ENCODE measurements around the gene PFDN2. TPM values are rescaled to one million over a fixed set of nuclear protein-coding genes. Genes with fewer than 3 reads are reported as not detected.

The PFDN2 gene, protein sequence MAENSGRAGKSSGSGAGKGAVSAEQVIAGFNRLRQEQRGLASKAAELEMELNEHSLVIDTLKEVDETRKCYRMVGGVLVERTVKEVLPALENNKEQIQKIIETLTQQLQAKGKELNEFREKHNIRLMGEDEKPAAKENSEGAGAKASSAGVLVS
- total RNA-seq: 96.8 and 148 TPM in 2 replicates

DNA sequence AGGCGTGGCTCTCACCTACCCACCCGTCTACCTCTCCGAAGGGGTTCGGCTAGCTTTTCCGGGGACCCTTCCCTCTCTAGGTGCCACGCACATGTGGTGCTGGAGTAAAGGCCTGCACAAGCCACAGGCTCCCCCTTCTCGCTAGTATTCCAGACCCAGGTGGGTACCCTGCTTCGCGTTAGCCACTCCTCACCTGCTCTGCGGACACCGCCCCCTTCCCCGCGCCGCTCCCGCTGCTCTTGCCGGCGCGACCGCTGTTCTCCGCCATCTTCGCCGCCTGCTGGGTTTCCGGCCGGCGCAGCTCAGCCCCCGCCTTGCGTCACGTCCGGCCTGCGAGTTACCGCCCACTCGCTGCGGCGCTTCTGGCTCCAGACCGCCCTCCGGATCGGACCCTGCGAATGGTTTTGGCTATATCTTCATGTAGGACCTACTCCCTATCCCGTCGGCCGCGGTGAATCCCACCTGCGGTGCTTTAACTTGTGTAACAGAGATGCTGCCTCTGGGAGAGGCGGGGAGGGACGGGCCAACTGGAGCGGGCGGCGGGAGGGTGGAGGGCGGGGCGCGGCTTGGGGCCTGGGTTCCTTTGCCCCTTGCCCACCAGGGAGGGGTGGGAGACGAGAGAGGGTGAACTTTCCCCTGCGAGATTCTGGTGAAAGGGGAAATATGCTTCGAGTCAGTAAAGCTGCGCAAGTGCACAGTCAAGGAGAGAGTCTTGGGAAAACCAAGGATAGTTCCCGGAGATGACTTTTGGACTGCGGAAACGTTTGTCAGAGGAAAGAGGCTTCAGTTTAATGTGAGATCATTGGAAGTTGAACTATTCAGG lies at the start of gene PFDN2, which contains the start of gene NIT1:
TSS of gene PFDN2 (minus strand) at position 279 of the 823 bp plus-strand sequence. CDS start at position 268, 11 bp downstream.
TSS of gene NIT1 (plus strand) at position 347 of the 823 bp plus-strand sequence. CDS start at position 419, 72 bp downstream.

DNA sequence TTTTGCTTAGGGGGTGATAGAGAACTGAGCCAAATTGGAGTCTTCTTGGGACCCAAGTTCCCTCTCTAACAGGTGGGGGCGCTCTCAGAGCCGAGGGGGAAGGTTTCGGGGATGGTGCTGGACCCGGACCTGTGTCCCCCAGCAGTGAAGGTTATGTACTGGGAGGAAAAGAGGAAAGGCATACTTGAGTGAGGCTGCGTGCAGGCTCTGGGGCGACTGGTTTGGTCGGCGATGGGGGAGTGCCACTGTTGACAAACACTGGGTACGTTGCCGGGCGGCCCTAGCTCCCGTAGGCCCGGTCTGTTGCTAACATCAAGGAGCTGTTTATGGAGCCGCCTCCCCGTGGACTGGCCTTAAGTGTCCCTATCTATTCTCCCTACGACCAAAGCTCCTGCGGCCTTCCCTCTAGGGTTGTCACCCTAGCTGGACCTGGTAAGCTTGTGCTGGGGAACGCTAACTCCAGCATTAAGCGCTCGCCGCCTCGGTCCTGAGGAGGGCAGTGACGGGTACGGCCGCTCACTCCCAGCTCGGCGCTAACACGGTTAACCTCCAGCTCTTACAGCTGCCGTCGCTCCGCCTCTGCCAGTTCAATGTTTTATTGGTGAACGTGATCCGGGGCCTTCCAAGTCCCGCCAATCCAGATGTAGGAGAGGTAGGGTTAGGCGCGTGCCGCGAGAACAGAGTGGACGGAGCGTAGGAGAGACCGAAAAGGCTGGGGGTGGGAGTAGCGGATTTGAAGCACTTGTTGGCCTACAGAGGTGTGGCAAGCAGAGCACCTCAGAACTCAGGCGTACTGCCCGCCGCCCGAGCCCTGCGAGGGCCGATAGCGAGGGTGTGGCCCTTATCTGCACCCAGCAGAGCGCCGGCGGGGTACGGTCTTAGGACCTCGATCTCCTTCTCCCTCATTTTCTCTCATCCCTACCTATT lies 48.2 kb upstream of the PFDN2 start, which contains the start of gene PPOX:
TSS of gene PPOX (plus strand) at position 685 of the 927 bp plus-strand sequence. CDS start 422 bp downstream, outside the sequence.

DNA sequence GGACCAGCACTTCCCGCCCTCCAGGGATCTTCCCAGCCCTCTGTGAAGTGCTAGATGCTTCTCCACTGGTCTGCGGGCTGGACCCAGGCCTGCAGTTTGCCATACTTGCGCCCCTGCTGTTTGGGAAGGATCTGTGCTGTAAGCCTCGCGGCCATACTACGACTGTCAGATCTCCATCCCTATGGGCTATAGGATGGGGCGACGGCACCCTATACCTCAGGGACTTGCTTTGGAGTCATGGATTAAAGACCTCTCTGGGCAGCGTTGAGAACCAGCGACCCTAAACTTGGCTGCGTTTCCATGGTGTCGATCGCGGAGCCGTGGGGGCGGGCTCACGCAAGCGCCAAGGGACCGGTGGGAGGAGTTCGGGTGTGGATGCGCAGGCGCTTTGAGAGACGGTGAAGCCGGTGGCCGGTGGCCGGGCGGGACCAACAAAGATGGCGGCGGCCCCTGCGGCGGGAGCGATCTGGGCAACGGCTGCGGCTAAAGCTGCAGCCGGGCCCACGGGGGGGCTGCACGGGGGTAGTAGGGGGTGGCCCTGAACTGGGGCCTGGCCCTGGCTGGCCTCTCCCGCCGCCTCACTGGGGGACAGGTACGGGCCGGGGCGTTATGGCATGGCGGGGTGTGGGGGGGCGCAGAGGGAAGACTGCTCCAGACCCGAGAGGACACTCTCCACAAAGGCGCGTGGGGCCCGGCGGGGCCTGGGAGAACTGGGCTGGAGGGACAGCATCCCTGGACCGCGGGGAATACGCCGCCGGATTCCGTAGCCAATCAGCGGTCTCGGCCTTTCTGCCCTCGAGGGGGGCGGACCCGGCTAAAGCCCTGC lies 41.5 kb upstream of the PFDN2 start, which contains the start of gene USP21:
TSS of gene USP21 (plus strand) at position 414 of the 826 bp plus-strand sequence. CDS start 1,141 bp downstream, outside the sequence.

DNA sequence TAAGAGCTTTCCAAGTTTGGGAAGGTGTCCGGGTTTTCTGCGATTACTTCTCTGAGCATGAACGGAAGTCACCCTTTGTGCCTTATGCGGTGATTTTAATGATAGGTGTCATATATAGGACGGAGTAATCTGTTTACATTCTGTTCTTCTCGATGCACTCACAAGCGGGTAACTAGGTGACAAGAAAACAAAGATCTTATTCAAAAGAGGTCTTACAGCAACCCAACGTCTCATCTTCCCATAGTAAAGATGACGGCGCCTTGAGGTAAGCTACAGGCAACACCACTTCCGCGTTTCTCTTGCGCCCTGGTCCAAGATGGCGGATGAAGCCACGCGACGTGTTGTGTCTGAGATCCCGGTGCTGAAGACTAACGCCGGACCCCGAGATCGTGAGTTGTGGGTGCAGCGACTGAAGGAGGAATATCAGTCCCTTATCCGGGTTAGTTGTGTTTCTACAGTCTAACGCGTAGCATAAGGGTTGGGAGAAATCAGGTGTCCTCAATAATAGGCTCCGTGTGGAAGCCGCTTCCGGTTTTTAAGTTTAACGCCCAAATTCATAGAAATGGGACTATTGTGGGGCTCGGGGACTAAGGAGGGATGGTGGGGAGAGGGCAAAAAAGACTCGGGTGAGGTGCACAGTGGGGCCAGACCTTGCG lies 36.0 kb upstream of the PFDN2 start, which contains the start of gene UFC1:
TSS of gene UFC1 (plus strand) at position 297 of the 656 bp plus-strand sequence. CDS start at position 317, 20 bp downstream.

DNA sequence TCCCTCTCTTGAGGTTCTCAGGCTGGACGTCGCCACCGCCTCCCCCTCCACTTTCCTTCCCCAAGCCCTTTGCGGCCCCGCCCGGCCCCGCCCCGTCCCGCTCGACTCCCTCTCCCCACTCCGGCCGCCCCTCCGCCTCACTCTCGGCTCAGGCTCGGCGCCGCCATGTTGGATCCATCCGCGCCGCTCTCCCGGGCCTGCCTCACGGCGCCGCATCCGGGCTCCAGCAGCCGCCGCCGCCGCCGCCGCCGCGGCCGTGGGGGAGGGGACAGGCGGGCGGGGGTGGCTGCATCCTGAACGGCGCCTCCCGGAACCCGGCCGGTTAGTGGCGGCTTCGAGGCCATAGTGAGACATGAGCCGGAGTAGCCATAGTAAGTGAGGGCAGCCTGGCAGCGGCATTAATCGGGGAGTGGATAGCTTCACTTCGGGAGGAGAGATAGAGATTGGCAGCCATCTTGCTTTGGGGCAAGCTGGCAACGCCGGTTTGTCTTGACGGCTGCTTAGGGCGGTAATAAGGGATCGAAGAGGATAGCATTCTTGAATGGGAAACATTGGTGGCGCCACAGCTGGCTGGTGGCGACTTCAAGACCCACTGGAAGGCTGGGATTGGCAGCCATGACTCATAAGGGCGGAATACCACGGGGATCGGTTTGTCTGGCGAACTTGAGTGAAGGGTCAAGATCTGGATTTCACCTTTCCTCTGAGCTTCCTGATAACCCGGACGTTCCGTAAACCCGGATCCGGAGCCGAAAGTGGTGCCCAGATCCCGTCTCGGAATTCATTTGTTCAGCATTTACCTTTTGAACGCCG lies 14.8 kb upstream of the PFDN2 start, which contains the start of gene DEDD:
TSS of gene DEDD (minus strand) at position 258 of the 810 bp plus-strand sequence. CDS start 8,205 bp downstream, outside the sequence.

DNA sequence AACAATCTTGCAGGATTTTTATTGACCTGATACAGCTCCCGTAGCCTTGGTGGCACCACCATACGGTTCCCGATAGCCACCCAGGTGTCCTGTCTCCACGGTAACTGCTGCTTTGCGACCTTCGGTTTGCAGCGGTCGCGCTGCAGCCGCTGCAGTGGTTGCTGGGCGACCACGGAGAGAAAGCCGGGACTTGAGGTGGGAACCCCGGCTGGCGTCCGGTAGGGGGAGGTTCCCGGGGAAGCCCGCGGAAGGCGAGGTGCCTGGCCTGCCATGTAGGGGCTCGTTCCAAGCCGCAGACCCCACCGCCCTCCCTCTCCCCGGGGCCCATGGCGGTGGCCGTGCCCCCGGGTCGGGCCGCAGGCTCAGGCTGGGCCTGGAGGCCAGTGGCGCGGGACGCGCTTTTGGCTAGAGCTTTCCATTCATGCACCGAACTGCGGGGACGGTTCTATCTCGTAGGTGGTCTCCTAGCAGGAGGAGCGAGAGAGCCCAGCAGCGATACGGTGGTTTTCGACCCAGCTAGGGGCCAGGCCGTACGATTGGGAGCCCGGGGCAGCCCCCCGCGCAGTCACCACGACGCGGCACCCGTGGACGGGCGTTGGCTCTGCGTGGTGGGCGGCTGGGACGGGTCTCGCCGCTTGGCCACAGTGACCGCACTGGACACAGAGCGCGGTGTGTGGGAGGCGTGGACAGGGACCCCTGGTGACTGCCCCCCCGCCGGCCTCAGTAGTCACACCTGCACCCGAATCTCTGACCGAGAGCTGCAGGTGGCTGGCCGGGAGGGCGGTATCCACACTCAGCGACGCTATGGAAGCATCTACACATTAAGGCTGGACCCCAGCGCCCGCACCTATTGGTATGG lies 19.4 kb downstream of the PFDN2 start, which contains the start of gene KLHDC9:
TSS of gene KLHDC9 (plus strand) at position 152 of the 859 bp plus-strand sequence. CDS start at position 327, 175 bp downstream.

DNA sequence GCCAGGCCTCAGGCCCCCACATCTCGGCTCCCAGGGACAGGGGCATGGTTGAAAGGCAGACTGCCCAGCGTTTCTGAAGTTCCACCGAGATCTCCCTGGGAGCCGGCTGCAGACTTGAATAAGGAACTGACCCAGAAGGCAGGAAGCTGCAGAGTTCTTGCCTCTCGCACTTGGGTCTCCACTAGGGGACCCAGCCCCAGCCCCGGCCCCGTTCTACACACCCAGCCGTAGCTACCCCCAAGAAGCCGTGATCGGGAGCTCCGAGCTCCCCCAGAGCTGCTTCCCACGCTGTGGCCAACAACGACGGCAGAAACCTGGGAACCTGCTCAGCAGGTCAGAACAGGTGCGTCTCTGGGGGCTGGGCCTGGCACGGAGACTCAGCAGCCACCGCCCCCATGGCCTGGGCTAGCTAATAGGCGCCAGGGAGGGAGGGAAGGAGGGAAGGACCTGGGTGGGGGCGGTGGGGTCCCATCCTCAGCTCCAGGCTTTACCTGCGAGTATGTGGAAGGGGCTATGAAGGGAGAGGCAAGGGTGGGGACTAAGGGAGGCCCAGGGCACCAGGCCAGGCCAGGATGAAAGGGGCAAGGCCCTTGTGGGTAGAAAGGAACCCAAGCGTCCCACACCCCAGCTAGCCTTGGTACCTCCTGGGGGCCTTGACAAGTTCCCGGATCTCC lies 28.4 kb downstream of the PFDN2 start, which contains the start of gene NECTIN4:
TSS of gene NECTIN4 (minus strand) at position 308 of the 674 bp plus-strand sequence. CDS start at position 46, 262 bp downstream.

DNA sequence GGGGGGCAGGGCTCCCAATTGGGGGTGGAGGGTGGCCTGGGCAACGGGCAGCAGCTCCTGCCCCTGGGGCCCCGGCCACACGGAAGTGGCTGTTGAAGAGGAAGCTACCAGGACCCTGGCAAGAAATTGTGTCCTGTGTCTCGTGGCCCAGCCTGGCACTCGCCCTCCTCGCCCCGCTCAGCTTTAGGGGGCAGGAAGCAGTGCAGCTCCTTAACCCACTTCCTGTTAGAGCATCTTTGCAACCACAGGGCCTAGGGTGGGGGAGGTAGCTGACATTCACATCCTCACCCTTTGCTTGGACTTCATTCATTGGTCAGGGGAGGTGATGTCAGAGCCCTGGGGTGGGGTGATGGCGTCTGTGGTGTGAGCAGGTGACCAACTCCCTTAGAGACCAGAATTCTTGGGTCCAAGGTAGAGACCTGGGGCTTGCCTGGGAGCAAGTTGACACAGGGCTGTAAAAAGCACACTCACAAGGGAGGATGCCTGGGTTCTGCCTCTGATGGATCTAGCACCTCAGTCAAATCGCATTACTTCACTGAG lies 48.0 kb downstream of the PFDN2 start, which contains the start of gene ARHGAP30:
TSS of gene ARHGAP30 (minus strand) at position 161 of the 540 bp plus-strand sequence. CDS start 267 bp downstream, outside the sequence.

Other genes with a start within 250 kb of the PFDN2 start
- gene ITLN1, start 232.9 kb downstream of the PFDN2 start, total RNA-seq: not detected in 2 replicates
- gene ITLN2, start 163.2 kb downstream of the PFDN2 start, total RNA-seq: not detected in 2 replicates
- gene F11R, start 96.9 kb downstream of the PFDN2 start, total RNA-seq: 104 and 115 TPM in 2 replicates
- 38.3 and 82.1 TPM in 2 replicates for gene TSTD1, start 79.1 kb downstream of the PFDN2 start, total RNA-seq
- 81.5 and 113 TPM in 2 replicates for gene USF1, start 72.1 kb downstream of the PFDN2 start, total RNA-seq
- gene ARHGAP30, start 48.1 kb downstream of the PFDN2 start, total RNA-seq: not detected in 2 replicates
- 0.15 and 0.32 TPM in 2 replicates for gene NECTIN4, start 28.5 kb downstream of the PFDN2 start, total RNA-seq
- gene KLHDC9, start 19.7 kb downstream of the PFDN2 start, total RNA-seq: 0.65 and 2.9 TPM in 2 replicates
- gene NIT1, start 68 bp upstream of the PFDN2 start, total RNA-seq: 9.7 and 14.7 TPM in 2 replicates
- 31.2 and 35.4 TPM in 2 replicates for gene DEDD, start 14.6 kb upstream of the PFDN2 start, total RNA-seq
- 105 and 141 TPM in 2 replicates for gene UFC1, start 35.9 kb upstream of the PFDN2 start, total RNA-seq
- 3.3 and 5.5 TPM in 2 replicates for gene USP21, start 41.5 kb upstream of the PFDN2 start, total RNA-seq
- gene PPOX, start 48.4 kb upstream of the PFDN2 start, total RNA-seq: 16.3 and 17.5 TPM in 2 replicates
- gene B4GALT3, start 59.5 kb upstream of the PFDN2 start, total RNA-seq: 18.5 and 19.8 TPM in 2 replicates
- 16.0 and 16.6 TPM in 2 replicates for gene ADAMTS4, start 81.0 kb upstream of the PFDN2 start, total RNA-seq
- 206 and 233 TPM in 2 replicates for gene NDUFS2, start 84.3 kb upstream of the PFDN2 start, total RNA-seq
- gene FCER1G, start 97.3 kb upstream of the PFDN2 start, total RNA-seq: not detected in 2 replicates
- not detected in 2 replicates for gene APOA2, start 105.6 kb upstream of the PFDN2 start, total RNA-seq
- gene TOMM40L, start 108.0 kb upstream of the PFDN2 start, total RNA-seq: 15.9 and 21.9 TPM in 2 replicates
- not detected in 2 replicates for gene NR1I3, start 120.2 kb upstream of the PFDN2 start, total RNA-seq
- not detected in 2 replicates for gene PCP4L1, start 140.7 kb upstream of the PFDN2 start, total RNA-seq
- 0.15 and 0.32 TPM in 2 replicates for gene MPZ, start 191.9 kb upstream of the PFDN2 start, total RNA-seq
- gene SDHC, start 196.3 kb upstream of the PFDN2 start, total RNA-seq: 22.1 and 46.2 TPM in 2 replicates
- gene CFAP126, start 249.8 kb upstream of the PFDN2 start, total RNA-seq: not detected in 2 replicates

Data from epithelial cell of umbilical artery (primary cell).